Thyroid gland (tissue), 4 donors: Measurements from ENCODE around the gene CCDC34. TPM values are rescaled to one million over a fixed set of nuclear protein-coding genes. Genes with fewer than 3 reads are reported as not detected.

Experiments
- DNase-seq, 2 donors: peaks; one replicate each; pipeline ENCODE4 v3.0.0-alpha.2; 2019
- H3K27ac ChIP-seq, 3 donors: fragments of 200-600 bp; sonication (generic); 1 replicate in 2 of 3; 2 replicates in 1 of 3; pipeline ENCODE4 v1.5.1; 2016 to 2019; ENCODE audit warnings: mild to moderate bottlenecking in 1 of 3, moderate library complexity in 1 of 3
- H3K27me3 ChIP-seq: fragments of 200-600 bp; sonication (generic); one replicate; pipeline ENCODE4 v1.5.1; 2019
- H3K36me3 ChIP-seq, 2 donors: fragments of 200-600 bp; sonication (generic); one replicate each; pipeline ENCODE4 v1.5.1; 2016 to 2019
- H3K4me1 ChIP-seq, 2 donors: fragments of 200-600 bp; sonication (generic); one replicate each; pipeline ENCODE4 v1.5.1; 2017 to 2019
- H3K4me3 ChIP-seq, 3 donors: fragments of 200-600 bp; sonication (generic); replicated peaks in 1 of 3; 1 replicate in 2 of 3; 2 replicates in 1 of 3; pipeline ENCODE4 v1.5.1; 2016; ENCODE audit warnings: mild to moderate bottlenecking in 1 of 3
- H3K9me3 ChIP-seq: fragments of 200-600 bp; sonication (generic); one replicate; pipeline ENCODE4 v1.5.1; 2017
- POLR2A ChIP-seq, 2 donors: fragments of 450-650 bp; IDR thresholded peaks; one replicate each; pipeline ENCODE4 v1.6.1; 2017; ENCODE audit warnings: antibody characterized with exemption in 2 of 2, mild to moderate bottlenecking in 2 of 2, moderate library complexity in 1 of 2
- WGBS, 2 donors: methylation state at CpG; one replicate each; pipeline ENCODE4 v1.1.5; 2017; 5-methylcytosine and 5-hydroxymethylcytosine counted together
- intact Hi-C: fragments of 100-400 bp; cut with DNase I; formaldehyde crosslinking; loops from one replicate; pipeline ENCODE4 v1.15.1; 2023
- total RNA-seq, 4 donors: library from RNA; depleted of rRNA; stranded (reverse); fragments of >200 nt; gene quantifications; one replicate each; pipeline ENCODE4 v1.2.3, GENCODE V29; 2016
- TF ChIP-seq, protein P1 (sequence below), 6 experiments: fragments of 200-600 bp in 3 of 6; fragments of 450-650 bp in 3 of 6; sonication (generic) in 3 of 6; IDR thresholded peaks; one replicate each; pipeline ENCODE4 v1.5.1; 2016 to 2019; ENCODE audit warnings: antibody characterized with exemption in 6 of 6, mild to moderate bottlenecking in 2 of 6, inconsistent platforms in 1 of 6, moderate library complexity in 1 of 6

The CCDC34 gene
- total RNA-seq, 4 donors from 2014 or later = 2.1 to 4.6 (median 3.9) TPM

GRCh38 chr11:27352781-27353180 lies 10.2 kb downstream of the CCDC34 start:
- intact Hi-C loops = no loop called here
- no peaks in the 10 kb centered on the region for H3K36me3 ChIP-seq
- WGBS, 2 donors = 98 to 99% methylated on average over 2 of the region's 2 CpGs
- TF ChIP-seq, protein P1, sequence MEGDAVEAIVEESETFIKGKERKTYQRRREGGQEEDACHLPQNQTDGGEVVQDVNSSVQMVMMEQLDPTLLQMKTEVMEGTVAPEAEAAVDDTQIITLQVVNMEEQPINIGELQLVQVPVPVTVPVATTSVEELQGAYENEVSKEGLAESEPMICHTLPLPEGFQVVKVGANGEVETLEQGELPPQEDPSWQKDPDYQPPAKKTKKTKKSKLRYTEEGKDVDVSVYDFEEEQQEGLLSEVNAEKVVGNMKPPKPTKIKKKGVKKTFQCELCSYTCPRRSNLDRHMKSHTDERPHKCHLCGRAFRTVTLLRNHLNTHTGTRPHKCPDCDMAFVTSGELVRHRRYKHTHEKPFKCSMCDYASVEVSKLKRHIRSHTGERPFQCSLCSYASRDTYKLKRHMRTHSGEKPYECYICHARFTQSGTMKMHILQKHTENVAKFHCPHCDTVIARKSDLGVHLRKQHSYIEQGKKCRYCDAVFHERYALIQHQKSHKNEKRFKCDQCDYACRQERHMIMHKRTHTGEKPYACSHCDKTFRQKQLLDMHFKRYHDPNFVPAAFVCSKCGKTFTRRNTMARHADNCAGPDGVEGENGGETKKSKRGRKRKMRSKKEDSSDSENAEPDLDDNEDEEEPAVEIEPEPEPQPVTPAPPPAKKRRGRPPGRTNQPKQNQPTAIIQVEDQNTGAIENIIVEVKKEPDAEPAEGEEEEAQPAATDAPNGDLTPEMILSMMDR (IDR thresholded peaks at IDR 0.05) = no peak
- TF ChIP-seq POLR2A (IDR thresholded peaks at IDR 0.05) = no peak
- DNase-seq = no peak
- H3K9me3 ChIP-seq = no peaks in the 10 kb centered on the region
- no peak overlapping the region for H3K4me3 ChIP-seq
- H3K27me3 ChIP-seq = no peaks in the 10 kb centered on the region
- no peak overlapping the region for H3K27ac ChIP-seq
- H3K4me1 ChIP-seq = peaks cover 4% of the 10 kb centered on the region in 2 donors

- peaks cover 0 to 4% of the 10 kb centered on the region in 2 donors for H3K4me1 ChIP-seq
- intact Hi-C loops = no loop called here
- H3K27ac ChIP-seq = no peak overlapping the region
- no peak overlapping the region for H3K4me3 ChIP-seq
- H3K36me3 ChIP-seq = no peaks in the 10 kb centered on the region
- TF ChIP-seq, protein P1 (IDR thresholded peaks at IDR 0.05) = no peak
- no peak for TF ChIP-seq POLR2A (IDR thresholded peaks at IDR 0.05)
- H3K27me3 ChIP-seq = no peaks in the 10 kb centered on the region
- no peak for DNase-seq
- no peaks in the 10 kb centered on the region for H3K9me3 ChIP-seq
These were observed 12.5 kb downstream of the CCDC34 start for GRCh38 chr11:27350511-27350910.

- H3K27ac ChIP-seq = no peak overlapping the region
- TF ChIP-seq, protein P1 (IDR thresholded peaks at IDR 0.05) = no peak
- no peak for TF ChIP-seq POLR2A (IDR thresholded peaks at IDR 0.05)
- no peaks in the 10 kb centered on the region for H3K36me3 ChIP-seq
- no peaks in the 10 kb centered on the region for H3K9me3 ChIP-seq
- no peaks in the 10 kb centered on the region for H3K27me3 ChIP-seq
- no peak for DNase-seq
- intact Hi-C loops = no loop called here
- no peak overlapping the region for H3K4me3 ChIP-seq
- 98% methylated on average over 2 of the region's 2 CpGs for WGBS, 2 donors
- peaks cover 0 to 4% of the 10 kb centered on the region in 2 donors for H3K4me1 ChIP-seq
These were observed 13.1 kb downstream of the CCDC34 start for GRCh38 chr11:27349919-27350318.

- no peak overlapping the region for H3K4me3 ChIP-seq
- DNase-seq = no peak
- H3K36me3 ChIP-seq = no peaks in the 10 kb centered on the region
- no peaks in the 10 kb centered on the region for H3K9me3 ChIP-seq
- WGBS, 2 donors = 40 to 41% methylated on average over 3 of the region's 3 CpGs
- H3K27ac ChIP-seq = no peak overlapping the region
- intact Hi-C loops = no loop called here
- no peaks in the 10 kb centered on the region for H3K4me1 ChIP-seq
- TF ChIP-seq POLR2A (IDR thresholded peaks at IDR 0.05) = no peak
- TF ChIP-seq, protein P1 (IDR thresholded peaks at IDR 0.05) = no peak
- H3K27me3 ChIP-seq = no peaks in the 10 kb centered on the region
These were observed 14.6 kb downstream of the CCDC34 start for GRCh38 chr11:27348340-27348873.

DNA sequence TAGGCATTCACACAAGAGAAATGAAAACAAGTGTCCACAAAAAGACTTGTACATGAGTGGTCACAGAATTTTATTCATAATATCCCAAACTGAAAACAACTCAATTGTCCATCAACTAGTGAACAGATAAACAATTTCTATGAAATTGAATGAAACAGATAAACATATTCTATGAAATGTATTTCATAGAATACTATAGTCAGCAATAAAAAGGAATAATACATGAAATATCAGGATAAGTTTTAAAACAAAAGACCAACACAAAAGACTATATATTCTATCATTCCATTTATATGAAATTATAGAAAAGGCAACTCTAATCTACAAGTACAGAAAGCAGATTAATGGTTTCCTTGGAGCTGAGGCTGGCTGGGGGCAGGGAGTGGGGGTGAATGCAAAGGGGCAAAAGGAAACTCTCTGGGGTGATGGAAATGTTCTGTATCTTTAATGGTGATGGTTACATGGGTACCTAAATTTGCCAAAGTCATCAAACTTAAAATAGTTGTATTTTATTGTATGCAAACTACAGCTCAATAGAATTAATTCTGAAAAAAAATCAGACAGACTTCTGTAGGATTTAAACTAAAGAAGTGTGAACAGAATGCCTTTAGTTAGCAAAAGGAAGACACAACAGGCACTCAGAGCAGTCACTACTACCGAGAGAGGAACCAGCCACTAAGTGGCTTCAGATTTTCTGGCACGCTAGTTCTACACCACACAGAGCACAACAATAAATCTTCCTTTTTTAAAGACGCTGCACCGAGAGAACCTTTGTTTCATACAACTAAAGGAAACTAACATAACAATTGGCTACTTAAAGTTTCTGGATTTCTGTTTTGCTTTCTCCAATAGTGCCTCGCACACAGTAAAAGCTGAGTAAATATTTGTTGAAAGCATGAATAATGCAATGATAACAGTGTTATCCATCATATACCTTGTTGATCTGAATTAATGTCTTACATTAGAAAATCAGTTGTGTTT lies 15.4 kb downstream of the CCDC34 start:
- H3K4me1 ChIP-seq = no peaks in the 10 kb centered on the region
- H3K27me3 ChIP-seq = no peaks in the 10 kb centered on the region
- H3K36me3 ChIP-seq = no peaks in the 10 kb centered on the region
- intact Hi-C loops = no loop called here
- WGBS, 2 donors = 66% methylated on average over 5 of the region's 5 CpGs
- H3K27ac ChIP-seq = no peak overlapping the region
- no peak overlapping the region for H3K4me3 ChIP-seq
- TF ChIP-seq, protein P1 (IDR thresholded peaks at IDR 0.05) = no peak
- no peak for TF ChIP-seq POLR2A (IDR thresholded peaks at IDR 0.05)
- no peaks in the 10 kb centered on the region for H3K9me3 ChIP-seq
- no peak for DNase-seq
